Neural progenitor cell (in vitro differentiated cells): ENCODE results near the gene PLXNC1.

Experiments
- CTCF ChIP-seq: fragments of 200-600 bp; sonication (generic); IDR thresholded peaks from 2 replicates; pipeline ENCODE4 v1.5.1; 2017; ENCODE audit warnings: antibody characterized with exemption, mild to moderate bottlenecking
- EZH2 ChIP-seq: fragments of 200-600 bp; sonication (generic); IDR thresholded peaks from 2 replicates; pipeline ENCODE4 v1.6.1; 2017; ENCODE audit warnings: antibody characterized with exemption, mild to moderate bottlenecking, moderate library complexity

GRCh38 chr12:94141004-94141764 lies 7.2 kb upstream of the PLXNC1 start:
- TF ChIP-seq CTCF = no peak
- no peak for TF ChIP-seq EZH2
